ENCODE measurements around the gene RAPGEF3.

Gene RAPGEF3

DNA sequence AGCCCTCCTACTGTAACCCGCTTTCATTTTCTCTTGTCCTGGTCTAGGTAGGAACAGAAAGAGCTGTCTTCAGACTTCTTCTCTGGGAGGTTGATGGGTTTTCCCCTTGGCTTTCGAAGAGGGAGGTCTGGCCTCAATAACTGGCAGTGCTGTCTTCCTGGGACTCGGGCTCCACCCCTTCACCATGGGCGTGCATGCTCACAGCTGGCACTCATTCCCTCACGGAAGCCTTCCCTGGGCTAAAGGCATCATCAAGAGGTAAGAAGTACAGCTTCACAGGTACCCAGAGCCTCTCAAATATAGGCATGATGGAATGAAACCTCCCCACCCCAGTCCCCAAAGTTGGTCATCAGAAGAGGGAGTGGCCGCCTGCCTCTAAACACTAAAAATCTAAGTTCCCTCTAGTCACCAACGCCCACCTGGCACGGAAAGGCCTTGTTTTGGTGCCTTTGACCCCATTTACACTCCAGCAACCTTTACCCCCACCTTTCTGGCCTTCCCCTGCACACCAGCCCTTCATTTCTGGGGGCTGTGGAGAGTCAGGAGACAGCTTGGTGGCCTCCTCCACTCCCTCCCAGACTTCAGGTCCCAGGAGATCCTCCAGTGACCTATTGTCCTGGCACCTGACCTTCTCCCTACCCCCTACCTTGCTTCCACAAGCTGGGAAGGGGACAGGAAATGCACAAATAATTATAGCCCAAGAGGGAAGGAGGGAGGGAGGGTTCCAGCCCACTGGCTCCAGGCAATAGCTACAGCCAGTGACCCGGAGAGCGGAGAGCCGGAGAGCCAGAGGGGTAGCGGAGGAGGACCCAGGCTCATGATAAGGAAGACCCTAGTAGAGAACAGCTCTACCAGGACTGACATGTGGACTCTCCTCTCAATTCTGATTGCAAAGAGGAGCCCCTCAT, 2.8 kb downstream of the RAPGEF3 start:
- Histone ChIP-seq H3K9me2 (replicated peaks; ENCODE audit: low read depth, low read length) (no peaks in the 10 kb centered on the region), H2AFZ (ENCODE audit: low read length) (no peak overlapping the region), H3K9ac (ENCODE audit: low read depth, low read length, poor library complexity, severe bottlenecking) (peak overlapping the region; percentile 67), H3K9me3 (ENCODE audit: insufficient read depth, low read depth, low read length) (no peaks in the 10 kb centered on the region), H4K20me1 (ENCODE audit: insufficient read depth, low read length, poor library complexity, severe bottlenecking) (no peaks in the 10 kb centered on the region), H3F3A (ENCODE audit: low read depth) (no peaks in the 10 kb centered on the region), H3K4me3 (ENCODE audit: low read length, poor library complexity, severe bottlenecking) (peak overlapping the region; percentile 88), H3K4me1 (ENCODE audit: insufficient read depth, low read length, poor library complexity, severe bottlenecking) (peaks cover 75% of the 10 kb centered on the region), H3K4me2 (ENCODE audit: low read depth, low read length, poor library complexity, severe bottlenecking) (peak overlapping the region; percentile 74), H3K36me3 (ENCODE audit: insufficient read depth, low read length) (no peaks in the 10 kb centered on the region), H3K27me3 (ENCODE audit: insufficient read depth, low read length, poor library complexity, severe bottlenecking) (no peaks in the 10 kb centered on the region), H3K79me2 (ENCODE audit: insufficient read depth, low read length) (peaks cover 45% of the 10 kb centered on the region)
- TF ChIP-seq CTCF (conservative IDR thresholded peaks at IDR 0.05; ENCODE audit: low read length): no peak

GRCh38 chr12:47754881-47755280, 3.8 kb downstream of the RAPGEF3 start:
- Histone ChIP-seq H3K9me2 (replicated peaks; ENCODE audit: low read depth, low read length) (no peaks in the 10 kb centered on the region), H3K27me3 (ENCODE audit: insufficient read depth, low read length, poor library complexity, severe bottlenecking) (no peaks in the 10 kb centered on the region), H2AFZ (ENCODE audit: low read length) (no peak overlapping the region), H3K9ac (ENCODE audit: low read depth, low read length, poor library complexity, severe bottlenecking) (peak overlapping the region; percentile 67), H4K20me1 (ENCODE audit: insufficient read depth, low read length, poor library complexity, severe bottlenecking) (no peaks in the 10 kb centered on the region), H3K36me3 (ENCODE audit: insufficient read depth, low read length) (no peaks in the 10 kb centered on the region; the same call in 1 of the 2 replicates), H3F3A (ENCODE audit: low read depth) (no peaks in the 10 kb centered on the region), H3K9me3 (ENCODE audit: insufficient read depth, low read depth, low read length) (no peaks in the 10 kb centered on the region), H3K79me2 (ENCODE audit: insufficient read depth, low read length) (peaks cover 43% of the 10 kb centered on the region), H3K4me3 (ENCODE audit: low read length, poor library complexity, severe bottlenecking) (peak overlapping the region; percentile 88), H3K4me2 (ENCODE audit: low read depth, low read length, poor library complexity, severe bottlenecking) (peak overlapping the region; percentile 74), H3K4me1 (ENCODE audit: insufficient read depth, low read length, poor library complexity, severe bottlenecking) (peaks cover 65% of the 10 kb centered on the region)
- no peak for TF ChIP-seq EZH2phosphoT487 (IDR thresholded peaks at IDR 0.05; ENCODE audit: borderline replicate concordance)

- H3K4me3 ChIP-seq (ENCODE audit: low read length, poor library complexity, severe bottlenecking): peak overlapping the region; percentile 66
- TF ChIP-seq EZH2phosphoT487 (IDR thresholded peaks at IDR 0.05; ENCODE audit: borderline replicate concordance): no peak
- TF ChIP-seq CTCF (conservative IDR thresholded peaks at IDR 0.05; ENCODE audit: low read length): no peak
- peaks cover 35% of the 10 kb centered on the region for H3K79me2 ChIP-seq (ENCODE audit: insufficient read depth, low read length)
- peaks cover 57% of the 10 kb centered on the region for H3K4me1 ChIP-seq (ENCODE audit: insufficient read depth, low read length, poor library complexity, severe bottlenecking)
- H3K9ac ChIP-seq (ENCODE audit: low read depth, low read length, poor library complexity, severe bottlenecking): peak overlapping the region; percentile 67
- no peaks in the 10 kb centered on the region; the same call in 1 of the 2 replicates for H3K36me3 ChIP-seq (ENCODE audit: insufficient read depth, low read length)
- H3K9me3 ChIP-seq (ENCODE audit: insufficient read depth, low read depth, low read length): no peaks in the 10 kb centered on the region
- no peaks in the 10 kb centered on the region for H3K9me2 ChIP-seq (replicated peaks; ENCODE audit: low read depth, low read length)
- H3F3A ChIP-seq (ENCODE audit: low read depth): no peaks in the 10 kb centered on the region
- peak overlapping the region; percentile 74 for H3K4me2 ChIP-seq (ENCODE audit: low read depth, low read length, poor library complexity, severe bottlenecking)
- no peak overlapping the region for H2AFZ ChIP-seq (ENCODE audit: low read length)
- H4K20me1 ChIP-seq (ENCODE audit: insufficient read depth, low read length, poor library complexity, severe bottlenecking): no peaks in the 10 kb centered on the region
- H3K27me3 ChIP-seq (ENCODE audit: insufficient read depth, low read length, poor library complexity, severe bottlenecking): no peaks in the 10 kb centered on the region
Observed at GRCh38 chr12:47754126-47754525, 4.6 kb downstream of the RAPGEF3 start.
